DMS153 treated with DMSO at 0.1 percent for 48 hours (cell line): ENCODE data around the gene PLVAP.

Source experiments
- DNase-seq: peaks from one replicate; lab custom pipeline; 2025; ENCODE audit not compliant: unreplicated experiment; lab: John Stamatoyannopoulos, UW

The PLVAP gene

DNA sequence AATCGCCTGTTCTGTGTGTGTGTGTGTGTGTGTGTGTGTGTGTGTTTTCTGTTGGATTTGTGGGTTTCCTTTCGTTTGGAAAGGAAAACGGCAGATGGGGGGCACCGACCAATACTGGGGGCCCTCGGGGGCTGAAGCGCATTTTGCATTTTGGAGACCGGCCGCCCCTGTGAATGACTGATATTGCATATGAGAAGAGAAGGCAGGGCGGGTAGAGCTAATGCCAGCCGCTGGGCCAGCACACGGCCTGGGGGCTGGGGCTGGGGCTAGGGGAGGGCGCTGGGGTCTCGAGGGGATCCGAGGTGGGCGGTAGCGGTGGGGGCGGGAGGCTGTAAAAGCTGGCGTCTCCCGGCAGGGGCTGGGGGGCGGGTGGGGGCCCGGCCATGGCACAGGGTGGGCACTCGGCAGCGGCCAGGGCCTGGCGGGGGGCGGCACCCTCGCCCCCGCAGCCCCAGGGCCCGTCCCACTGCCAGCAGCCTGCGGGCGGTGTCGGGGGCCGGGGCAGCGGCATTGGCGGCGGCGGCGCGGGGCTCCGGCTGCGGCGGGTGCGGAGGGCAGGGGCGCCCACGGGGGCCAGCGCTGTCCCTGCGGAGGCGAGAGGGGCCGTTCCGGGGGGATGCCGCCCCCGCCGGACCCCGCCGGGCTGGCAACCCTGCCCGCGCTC is 53.7 kb downstream of the PLVAP start:
- DNase-seq = no peak

DNA sequence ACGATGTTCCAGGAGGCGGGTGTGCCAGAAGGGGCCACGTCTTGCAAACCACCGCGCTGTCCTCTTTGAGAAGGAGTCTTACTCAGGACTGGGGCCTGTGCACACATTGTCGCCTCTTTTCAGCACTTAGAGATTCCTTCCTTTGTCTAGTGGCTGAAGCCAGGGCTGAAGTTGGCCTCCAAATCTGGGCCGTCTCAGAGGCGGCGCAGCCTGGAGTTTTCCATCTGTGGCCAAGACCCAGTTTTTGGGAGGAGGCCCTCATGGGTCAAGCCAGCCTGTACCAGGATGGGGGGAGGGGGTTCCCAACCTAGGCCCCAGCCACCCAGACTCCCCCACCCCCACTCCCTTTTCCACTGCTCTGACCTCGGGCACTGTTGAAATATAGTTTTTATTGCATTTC is 54.3 kb downstream of the PLVAP start:
- DNase-seq = no peak

DNA sequence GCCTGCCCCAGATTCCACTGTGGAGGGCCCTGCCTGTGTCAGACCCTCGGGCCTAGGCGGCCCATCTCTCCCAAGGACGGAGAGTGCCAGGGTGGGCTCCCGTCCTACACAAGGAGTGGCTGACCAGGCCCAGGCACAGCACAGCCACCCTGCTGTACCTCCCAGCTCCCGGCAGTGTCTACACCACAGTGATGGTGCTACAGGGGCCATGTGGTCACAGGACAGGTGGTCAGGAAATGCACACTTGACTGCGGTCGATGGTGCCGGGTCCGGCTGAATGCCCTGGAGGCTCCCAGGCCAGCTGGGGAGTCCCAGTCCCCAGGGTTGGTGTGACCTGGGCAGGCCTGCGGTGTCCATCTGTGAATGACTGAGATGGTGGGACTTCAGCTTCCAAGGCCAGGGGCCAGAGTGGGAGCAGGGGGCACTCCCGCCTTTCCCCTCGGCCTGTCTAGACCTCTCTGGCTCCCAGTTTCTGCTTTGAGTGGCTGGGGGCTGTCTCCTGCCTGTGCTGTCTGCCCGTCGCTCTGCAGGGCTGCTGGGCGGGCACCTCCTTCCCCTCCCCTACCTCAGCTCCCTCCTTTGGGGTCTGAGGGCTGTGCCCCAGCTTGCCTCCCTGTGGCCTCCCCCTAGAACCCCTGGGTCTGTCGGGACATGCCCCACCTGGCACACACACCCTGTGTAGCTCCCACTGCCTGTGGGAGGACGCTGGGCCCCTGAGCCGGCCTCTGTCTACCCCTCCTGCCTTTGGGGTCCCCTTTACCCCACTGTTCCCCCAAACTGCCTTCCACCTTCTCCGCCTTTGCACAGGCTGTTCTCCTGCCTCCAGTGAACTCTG is 55.3 kb downstream of the PLVAP start:
- DNase-seq = no peak

DNA sequence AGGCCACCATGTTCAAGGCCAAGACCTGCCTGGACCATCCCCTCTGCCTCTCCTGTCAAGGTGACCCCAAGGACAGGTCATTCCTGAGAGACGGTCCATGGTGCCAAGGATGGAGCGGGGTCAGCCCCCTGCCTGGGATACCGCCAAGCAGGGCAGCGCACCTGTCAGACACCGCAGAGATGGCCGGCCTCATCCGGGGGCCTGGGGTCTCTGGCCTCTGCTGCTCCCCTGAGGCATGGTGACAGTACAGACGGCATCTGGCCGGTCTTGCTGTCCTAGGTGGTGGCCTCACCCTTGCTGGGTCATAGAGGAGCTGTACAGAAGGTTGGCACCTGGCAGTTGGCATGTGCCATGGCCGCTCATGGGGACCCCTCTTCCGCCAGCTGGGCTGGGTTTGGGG is 56.7 kb downstream of the PLVAP start:
- no peak for DNase-seq

DNA sequence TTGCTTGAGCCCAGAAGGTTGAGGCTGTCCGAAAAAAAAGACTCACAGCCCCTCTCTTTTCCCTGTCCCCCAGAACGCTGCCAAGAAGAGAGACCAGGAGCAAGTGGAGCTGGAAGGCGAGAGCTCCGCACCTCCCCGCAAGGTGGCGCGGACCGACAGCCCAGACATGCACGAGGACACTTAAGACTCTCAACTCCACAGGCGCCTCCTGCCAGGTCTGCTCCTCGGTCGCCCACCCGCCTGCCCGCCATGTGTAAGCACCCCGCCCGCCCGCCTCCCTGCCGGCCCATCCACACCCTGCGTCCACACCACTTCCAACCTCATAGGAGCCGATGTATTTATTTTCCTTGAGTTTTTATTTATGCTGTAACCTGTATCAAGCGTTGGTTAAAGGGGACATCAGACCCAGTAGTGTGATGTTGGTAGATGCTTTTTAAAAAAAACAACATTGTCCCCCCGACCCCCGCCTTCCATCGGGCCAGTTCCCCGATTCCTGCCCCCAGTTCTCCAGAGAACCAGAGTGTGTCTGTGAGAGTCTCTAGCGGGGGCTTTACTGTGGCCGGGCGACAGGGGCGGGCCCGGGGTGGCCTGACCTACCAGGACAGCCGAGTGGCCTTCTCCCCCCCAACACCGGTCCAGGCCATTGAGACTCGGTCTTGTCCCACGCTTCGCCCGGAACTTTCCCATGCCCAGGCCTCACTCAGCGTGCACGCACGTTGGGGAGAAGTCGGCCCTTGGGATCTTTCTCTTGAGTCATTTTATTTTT is 57.5 kb downstream of the PLVAP start:
- DNase-seq = no peak

DNA sequence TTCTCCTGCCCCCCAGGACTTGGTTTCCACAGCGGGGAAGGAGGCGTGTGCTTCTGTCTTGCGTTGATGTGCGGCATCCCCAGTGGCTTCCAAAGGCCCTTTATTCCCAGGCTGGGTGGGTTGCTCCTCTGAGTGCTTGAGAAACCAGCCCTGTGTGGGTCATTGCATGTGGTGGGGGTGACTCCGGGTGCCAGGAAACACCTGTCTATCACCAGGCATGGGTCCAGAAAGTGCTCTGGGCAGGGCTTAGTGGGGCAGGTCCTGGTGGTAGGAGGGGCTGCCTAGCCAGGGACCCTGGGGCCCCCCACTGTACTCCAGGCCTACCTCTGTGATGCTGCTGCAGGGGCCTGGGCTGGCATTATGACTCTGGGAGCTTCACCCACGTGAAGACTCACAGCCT is 58.2 kb downstream of the PLVAP start:
- no peak for DNase-seq

DNA sequence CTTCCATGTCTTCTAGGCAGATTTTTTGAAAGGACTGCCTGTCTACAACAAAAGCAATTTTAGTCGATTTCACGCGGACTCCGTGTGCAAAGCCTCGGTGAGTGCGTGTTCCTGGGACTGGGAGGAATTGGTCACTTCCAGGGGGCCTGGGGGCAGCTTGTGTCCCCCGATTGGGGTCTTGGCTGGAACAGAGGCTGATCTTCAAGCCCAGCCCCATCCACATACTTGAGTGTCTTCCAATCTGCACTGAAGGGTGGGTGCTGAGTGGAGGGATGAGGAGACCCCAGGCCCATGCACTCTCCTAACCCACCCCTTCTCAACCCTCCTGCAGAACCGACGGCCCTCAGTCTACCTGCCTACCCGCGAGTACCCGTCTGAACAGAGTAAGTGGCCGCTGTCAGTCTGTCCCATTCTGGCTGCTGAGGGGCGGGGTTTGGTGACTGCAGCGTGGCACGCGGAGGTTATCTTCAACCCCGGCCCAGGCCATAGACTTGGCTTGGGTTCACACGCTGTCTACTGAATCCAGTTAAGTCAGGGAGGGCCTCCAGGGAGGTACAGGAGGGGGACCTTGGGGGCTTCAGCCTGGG is 63.0 kb downstream of the PLVAP start:
- DNase-seq = no peak

DNA sequence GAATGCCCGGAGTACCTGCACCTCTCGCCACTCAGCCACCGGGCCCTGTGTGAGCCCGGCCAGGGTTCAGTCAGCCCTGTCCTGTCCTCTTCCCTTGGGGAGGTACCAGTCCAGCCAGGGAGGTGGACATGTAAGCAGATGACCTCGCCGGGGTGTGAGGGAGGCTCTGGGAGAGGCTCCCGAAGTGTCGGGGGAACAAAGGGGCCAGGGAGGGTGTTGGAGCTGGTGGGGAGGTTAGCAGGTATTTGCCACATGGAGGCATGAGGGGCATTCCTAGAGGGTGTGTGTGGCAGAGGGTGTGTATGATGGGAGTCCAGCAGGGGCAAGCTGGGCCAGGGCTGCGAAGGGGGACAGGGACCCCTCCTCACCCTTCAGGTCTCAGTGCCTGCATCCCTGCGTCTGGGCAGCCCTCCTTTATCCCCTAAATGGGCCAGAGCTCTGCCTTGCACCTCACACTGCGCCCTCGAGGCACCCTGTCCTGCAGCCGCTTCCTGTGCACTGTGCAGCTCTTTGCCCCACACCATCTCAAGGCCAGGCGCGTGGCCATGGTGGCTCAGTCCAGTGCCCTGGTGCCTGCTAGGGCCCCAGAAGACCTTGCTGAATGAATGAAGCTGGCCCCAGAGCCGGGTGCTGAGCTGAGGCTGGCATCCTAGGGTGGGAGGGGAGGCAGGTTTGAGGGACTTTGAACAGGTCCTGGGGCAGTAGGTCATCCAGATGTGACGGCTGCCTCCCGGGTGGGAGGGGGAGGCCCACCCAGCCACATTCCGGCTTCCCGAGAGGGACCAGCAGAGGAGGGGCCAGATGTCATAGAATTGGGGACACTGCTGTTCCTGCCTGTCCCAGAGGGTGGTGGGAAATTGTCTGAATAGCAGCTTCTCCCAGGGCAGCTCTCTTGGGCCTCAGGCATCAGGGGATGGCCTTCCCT is 64.7 kb downstream of the PLVAP start:
- no peak for DNase-seq

DNA sequence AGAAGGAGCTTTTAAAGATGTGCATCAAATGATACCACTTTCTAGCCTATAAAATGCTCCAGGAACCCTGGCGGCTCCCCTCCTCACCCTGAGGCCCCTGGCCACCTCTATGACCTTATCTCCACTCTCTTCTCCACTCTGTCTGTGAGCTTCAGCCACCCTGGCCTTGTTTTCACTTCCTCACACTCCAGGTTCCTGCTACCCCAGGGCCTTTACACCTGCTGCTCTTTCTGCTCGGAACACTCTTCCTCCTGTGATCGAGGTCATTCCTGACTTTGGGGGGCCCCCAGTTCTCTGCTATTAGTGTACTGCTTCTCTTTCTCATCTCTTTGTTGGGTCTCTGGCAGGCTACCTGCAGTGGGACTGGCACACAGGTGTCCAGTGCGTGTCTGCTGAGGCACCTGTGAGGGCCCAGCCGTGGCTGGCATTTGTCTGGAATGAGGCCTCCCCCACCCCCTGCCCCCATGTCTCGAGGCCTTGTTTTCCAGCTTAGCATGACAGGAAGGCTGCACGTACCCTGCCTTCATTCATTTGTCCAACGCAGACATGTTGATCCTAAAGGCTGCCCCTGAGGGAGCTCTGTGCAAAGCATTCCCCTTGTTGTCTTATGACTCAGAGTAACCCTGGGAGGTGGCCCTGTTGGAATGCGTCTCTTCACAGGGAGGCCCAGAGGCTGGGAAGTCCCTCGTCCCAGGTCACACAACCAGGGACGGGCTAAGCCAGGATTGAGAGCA is 65.5 kb downstream of the PLVAP start:
- DNase-seq = no peak

DNA sequence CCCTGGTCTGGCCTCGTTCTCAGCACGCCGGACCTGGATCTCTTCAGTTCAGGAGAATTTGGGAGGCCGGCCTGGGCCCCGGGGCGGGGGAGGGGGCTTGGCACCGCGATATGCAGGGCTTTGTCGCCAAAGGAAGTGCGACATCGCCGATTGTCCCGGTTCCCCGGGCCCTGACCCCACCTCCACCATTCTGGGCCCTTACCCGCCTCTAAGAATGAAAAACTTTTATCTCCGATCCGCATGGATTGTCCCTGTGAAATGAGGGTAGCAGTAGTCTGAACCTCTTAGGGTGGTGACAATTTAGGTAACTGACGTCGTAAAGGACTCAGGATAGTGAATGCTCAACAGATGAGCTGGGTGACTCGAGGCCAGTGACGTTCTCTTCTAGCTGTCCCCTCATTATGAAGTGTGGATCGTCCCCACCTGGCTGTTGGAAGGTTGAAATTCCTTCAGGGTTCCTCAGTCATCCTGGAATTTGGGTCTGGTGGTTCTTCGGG is 67.1 kb downstream of the PLVAP start:
- DNase-seq = no peak

DNA sequence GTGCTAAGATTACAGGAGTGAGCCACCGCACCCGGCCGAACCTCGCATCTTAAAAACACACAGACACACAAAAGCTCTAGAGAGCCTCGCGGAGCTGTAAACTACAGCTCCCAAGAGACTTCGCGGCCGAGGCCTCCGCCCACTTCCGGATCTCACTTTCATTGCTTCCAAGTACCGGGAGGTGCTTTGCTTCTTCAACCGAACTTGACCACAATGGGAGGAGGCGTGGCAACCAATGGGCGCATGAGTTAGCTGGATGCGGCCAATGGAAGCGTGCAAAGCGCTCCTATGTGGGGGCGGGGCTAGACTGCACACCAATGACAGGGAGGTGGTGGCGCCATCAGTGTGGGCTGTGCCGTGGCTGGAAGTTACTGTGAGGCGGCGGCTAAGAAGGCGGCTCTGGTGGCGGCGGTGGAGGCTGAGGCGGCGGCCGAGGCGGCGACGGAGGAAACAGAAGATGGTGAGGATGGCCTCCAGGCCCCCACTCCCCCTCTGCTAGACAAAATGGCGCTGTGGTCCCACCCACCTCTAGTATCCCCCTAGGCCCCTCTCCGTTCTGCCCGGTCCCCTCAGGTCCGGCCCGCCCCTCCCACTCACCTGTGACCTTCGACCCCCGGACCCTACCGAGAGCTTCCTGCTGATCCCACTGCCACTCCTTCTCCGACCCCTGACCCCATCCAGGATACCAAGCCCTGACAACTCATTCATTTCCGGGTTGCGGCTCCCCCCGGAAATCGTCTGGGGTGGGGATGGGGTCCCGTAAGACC is 67.8 kb downstream of the PLVAP start, which contains the start of gene DDA1:
Gene DDA1, plus strand, starts transcription at position 366 of the 767 bp plus-strand sequence. Its CDS starts 92 bp downstream, at position 458.
- DNase-seq = peak; percentile 99

DNA sequence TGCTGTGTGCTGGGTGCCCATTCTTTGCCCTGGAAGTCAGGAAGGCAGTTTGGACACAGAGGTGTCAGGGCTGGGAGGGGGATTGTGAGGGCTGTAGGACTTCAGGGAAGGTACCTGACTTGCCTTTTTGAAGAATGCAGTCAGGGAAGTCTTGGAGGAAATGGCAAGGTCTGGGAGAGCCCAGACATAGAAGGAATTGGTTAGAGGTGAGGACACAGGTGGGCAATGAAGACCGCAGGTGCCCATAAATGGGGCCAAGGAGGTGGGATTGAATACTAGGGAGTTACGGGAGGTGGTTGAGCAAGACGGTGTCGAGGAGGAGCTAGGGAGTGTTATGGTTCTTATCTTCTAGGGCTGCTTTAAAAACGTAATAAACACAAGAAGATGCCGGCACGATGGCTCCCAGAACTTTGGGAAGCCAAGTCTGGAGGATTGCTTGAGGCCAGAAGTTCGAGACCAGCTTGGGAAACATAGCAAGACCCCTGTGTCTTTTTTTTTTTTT is 69.2 kb downstream of the PLVAP start:
- DNase-seq = no peak

DNA sequence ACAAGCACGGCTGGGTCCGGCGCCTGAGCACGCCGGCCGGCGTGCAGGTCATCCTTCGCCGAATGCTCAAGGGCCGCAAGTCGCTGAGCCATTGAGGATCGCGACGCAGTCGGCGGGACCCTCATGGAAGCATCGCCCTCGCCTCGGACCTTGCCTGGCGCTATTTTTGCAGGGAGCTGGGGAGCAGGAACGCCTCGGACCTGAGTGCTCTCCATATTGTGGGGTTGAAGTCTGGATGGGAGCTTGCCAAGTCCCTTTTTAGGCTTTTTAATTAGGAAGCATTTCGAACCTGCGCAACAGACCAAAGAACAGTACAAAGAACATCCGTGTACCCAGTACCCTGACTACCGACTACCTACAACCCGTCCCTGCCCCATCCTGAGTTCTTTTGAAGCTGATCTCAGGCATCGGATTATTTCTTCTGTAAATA is 70.8 kb downstream of the PLVAP start:
- no peak for DNase-seq

DNA sequence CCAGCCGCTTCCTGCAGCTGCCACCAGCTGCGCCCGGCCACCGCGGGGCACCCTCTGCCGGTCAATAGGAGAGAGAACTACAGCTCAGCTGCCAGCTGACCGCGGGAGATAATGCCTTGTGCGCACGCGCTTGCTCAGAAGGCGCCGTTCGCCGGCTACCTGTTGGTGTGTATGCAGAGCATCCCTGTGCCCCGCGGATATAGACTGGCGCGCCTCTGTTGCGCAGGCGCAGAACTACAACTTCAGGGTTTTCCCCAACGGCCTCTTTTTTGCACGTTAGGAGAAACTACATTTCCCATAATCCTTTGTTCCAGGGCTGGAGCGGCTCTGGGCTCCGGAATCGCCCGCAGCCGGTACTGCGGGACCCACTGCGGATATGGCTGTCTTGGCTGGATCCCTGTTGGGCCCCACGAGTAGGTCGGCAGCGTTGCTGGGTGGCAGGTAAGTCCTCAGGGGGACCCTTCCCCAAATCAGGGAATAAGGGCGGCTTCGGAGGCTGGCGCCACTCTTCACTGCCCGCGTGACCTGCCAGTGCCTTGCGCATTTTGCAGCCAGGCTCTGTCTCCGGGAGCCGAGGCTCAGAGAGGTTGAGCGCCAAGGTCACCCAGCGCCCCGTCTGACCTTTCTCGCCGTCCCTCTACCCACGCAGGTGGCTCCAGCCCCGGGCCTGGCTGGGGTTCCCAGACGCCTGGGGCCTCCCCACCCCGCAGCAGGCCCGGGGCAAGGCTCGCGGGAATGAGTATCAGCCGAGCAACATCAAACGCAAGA is 71.4 kb downstream of the PLVAP start, which contains the start of gene MRPL34:
Gene MRPL34, plus strand, starts transcription at position 356 of the 768 bp plus-strand sequence. Its CDS starts 21 bp downstream, at position 377.
- peak; percentile 98 for DNase-seq

DNA sequence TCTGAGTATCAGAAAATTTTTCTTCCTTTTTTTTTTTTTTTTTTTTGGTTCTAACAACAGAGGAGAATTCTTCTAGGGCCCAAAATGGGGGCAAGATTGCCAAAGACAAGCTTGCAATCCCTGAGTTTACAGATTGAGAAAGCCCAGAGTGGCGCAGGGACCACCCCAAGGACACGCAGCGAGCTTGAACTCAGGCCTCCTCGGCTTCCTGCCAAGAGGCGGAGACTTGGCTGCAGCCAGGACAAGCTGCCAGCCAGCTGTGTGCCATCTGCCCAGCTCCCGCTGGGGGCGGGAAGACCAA is 72.0 kb downstream of the PLVAP start:
- no peak for DNase-seq

DNA sequence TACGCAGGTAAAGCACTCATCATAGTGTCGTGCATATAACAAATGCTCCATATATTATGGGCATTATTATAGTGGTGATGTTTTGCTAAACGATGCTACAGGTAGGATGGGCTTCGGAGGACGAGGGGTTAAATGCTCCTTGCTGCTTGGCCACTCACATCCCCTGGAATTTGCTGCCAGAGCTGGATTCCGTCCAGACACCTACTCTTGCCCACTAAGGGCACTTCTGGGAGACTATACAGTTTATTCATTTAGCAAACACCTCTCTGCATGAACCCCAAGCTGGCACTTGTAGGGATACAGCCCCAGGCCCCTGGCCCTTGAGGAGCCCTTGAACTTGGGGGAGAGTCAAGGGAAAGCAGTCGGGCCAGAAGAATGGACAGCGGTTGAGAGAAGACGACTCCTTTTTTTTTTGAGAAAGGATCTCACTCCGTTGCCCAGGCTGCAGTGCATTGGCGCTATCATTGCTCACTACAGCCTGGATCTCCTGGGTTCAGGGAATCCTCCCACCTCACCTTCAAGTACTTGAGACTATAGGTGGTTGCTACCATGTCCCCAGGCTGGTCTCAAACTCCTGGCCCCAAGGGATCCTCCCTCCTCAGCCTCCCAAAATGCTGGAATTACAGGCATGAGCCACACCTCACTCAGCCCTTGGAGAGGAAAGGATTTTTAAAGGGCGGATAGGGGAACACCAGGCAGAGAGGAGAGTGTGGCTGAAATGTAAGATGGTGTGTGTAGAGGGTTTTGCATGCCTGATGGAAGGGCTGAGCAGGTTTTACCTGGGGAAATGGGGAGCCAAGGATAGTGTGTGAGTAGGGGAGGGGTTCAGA is 72.5 kb downstream of the PLVAP start:
- no peak for DNase-seq

DNA sequence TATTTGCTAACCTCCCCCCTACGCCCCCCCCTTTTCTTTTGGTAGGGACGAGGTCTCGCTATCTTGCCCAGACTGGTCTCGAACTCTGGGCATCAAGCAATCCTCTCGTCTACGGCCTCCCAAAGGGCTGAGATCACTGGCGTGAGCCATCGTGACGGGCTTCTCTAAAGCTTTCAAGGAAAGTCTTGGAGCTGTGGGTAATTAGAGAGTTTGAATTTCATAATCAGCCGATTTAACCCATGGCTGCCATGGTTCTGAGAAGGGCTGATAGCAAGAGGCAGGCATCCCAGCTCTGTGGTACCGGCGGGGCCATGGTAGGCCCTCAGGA is 73.2 kb downstream of the PLVAP start:
- no peak for DNase-seq
